WTC11 (cell line): ENCODE measurements around the gene IST1. TPM values are rescaled to one million over a fixed set of nuclear protein-coding genes. Genes with fewer than 3 reads are reported as not detected.

Experiments
- ATAC-seq: fragments of 200-7000 bp; cut with Tn5 transposase; 2 replicates; pipeline ENCODE4 v1.10.0; 2021; ENCODE audit warnings: mild to moderate bottlenecking, moderate library complexity
- CTCF ChIA-PET: fragments of 300-600 bp; sonication (Branson Sonifier 250); formaldehyde crosslinking; loops from one replicate; lab custom pipeline; 2021; ENCODE audit warnings: antibody characterized with exemption; lab: Charles Lee
- POLR2A ChIA-PET: fragments of 350-600 bp; sonication (Branson Sonifier 250); formaldehyde crosslinking; loops from one replicate; lab custom pipeline; 2021; ENCODE audit warnings: antibody characterized with exemption; lab: Charles Lee
- DNase-seq: peaks from one replicate; pipeline ENCODE4 v3.0.0; 2021; ENCODE audit warnings: low spot score
- H3K27ac Mint-ChIP-seq: 2 replicates; pipeline ENCODE4 v1.8.0; 2021; ENCODE audit warnings: mixed read lengths
- H3K27me3 Mint-ChIP-seq: 2 replicates; pipeline ENCODE4 v1.8.0; 2021; ENCODE audit warnings: low read depth, mild to moderate bottlenecking, moderate library complexity, mixed read lengths
- H3K36me3 Mint-ChIP-seq: 2 replicates; pipeline ENCODE4 v1.8.0; 2021; ENCODE audit warnings: mixed read lengths
- H3K4me1 Mint-ChIP-seq: 2 replicates; pipeline ENCODE4 v1.8.0; 2022; ENCODE audit warnings: mixed read lengths
- H3K4me3 Mint-ChIP-seq: 2 replicates; pipeline ENCODE4 v1.8.0; 2021; ENCODE audit warnings: mild to moderate bottlenecking, moderate library complexity, mixed read lengths
- H3K9me3 Mint-ChIP-seq: 2 replicates; pipeline ENCODE4 v1.8.0; 2021; ENCODE audit warnings: mixed read lengths
- ARID4B ChIP-seq: sonication (generic); formaldehyde crosslinking; IDR thresholded peaks from 2 replicates; pipeline ENCODE4 v1.8.0; 2023; ENCODE audit warnings: missing genetic modification reagents, mild to moderate bottlenecking, borderline replicate concordance
- ESRRA ChIP-seq: sonication (generic); formaldehyde crosslinking; IDR thresholded peaks from 2 replicates; pipeline ENCODE4 v1.8.1; 2022; ENCODE audit warnings: mild to moderate bottlenecking, missing genetic modification reagents, borderline replicate concordance
- FOXJ3 ChIP-seq: sonication (generic); formaldehyde crosslinking; IDR thresholded peaks from 2 replicates; pipeline ENCODE4 v1.9.0; 2021; ENCODE audit warnings: missing genetic modification reagents, mild to moderate bottlenecking, borderline replicate concordance
- FOXK1 ChIP-seq: sonication (generic); formaldehyde crosslinking; IDR thresholded peaks from 2 replicates; pipeline ENCODE4 v1.8.0; 2022; ENCODE audit warnings: mild to moderate bottlenecking, moderate library complexity, missing genetic modification reagents
- MLX ChIP-seq: sonication (generic); formaldehyde crosslinking; IDR thresholded peaks from 2 replicates; pipeline ENCODE4 v1.8.1; 2023; ENCODE audit warnings: mild to moderate bottlenecking, missing genetic modification reagents, moderate library complexity
- MXD4 ChIP-seq: fragments of 250-450 bp; sonication (Bioruptor Pico); IDR thresholded peaks from 2 replicates; pipeline ENCODE4 v1.8.0; 2021; ENCODE audit warnings: mild to moderate bottlenecking, moderate library complexity, borderline replicate concordance
- NFATC4 ChIP-seq: fragments of 250-450 bp; sonication (Bioruptor Pico); IDR thresholded peaks from 2 replicates; pipeline ENCODE4 v1.9.0; 2021; ENCODE audit warnings: mild to moderate bottlenecking
- NR1H2 ChIP-seq: sonication (generic); formaldehyde crosslinking; IDR thresholded peaks from 2 replicates; pipeline ENCODE4 v1.9.0; 2021; ENCODE audit warnings: mild to moderate bottlenecking, moderate library complexity, missing genetic modification reagents
- RELA ChIP-seq: sonication (generic); formaldehyde crosslinking; IDR thresholded peaks from 2 replicates; pipeline ENCODE4 v1.8.1; 2022; ENCODE audit warnings: missing genetic modification reagents, mild to moderate bottlenecking, borderline replicate concordance
- SMAD4 ChIP-seq: sonication (generic); formaldehyde crosslinking; IDR thresholded peaks from 2 replicates; pipeline ENCODE4 v1.8.0; 2022; ENCODE audit warnings: mild to moderate bottlenecking, missing genetic modification reagents
- ZNF396 ChIP-seq: fragments of 250-450 bp; sonication (Bioruptor Pico); IDR thresholded peaks from 2 replicates; pipeline ENCODE4 v1.8.0; 2021; ENCODE audit warnings: mild to moderate bottlenecking, moderate library complexity, borderline replicate concordance
- ZNF416 ChIP-seq: fragments of 250-450 bp; sonication (Bioruptor Pico); IDR thresholded peaks from 2 replicates; pipeline ENCODE4 v1.9.0; 2021; ENCODE audit warnings: mild to moderate bottlenecking, inconsistent platforms
- ZNF423 ChIP-seq: fragments of 250-450 bp; sonication (Bioruptor Pico); IDR thresholded peaks from 2 replicates; pipeline ENCODE4 v2.1.2; 2022; ENCODE audit warnings: mild to moderate bottlenecking, moderate library complexity
- total RNA-seq: library from RNA; stranded (reverse); gene quantifications from 3 replicates; pipeline ENCODE4 v1.2.3, GENCODE V29; 2021
- TF ChIP-seq, protein P1 (sequence below): fragments of 250-450 bp; sonication (Bioruptor Pico); IDR thresholded peaks from 2 replicates; pipeline ENCODE4 v1.9.0; 2021; ENCODE audit warnings: mild to moderate bottlenecking
- TF ChIP-seq, protein P2 (sequence below): sonication (generic); formaldehyde crosslinking; IDR thresholded peaks from 2 replicates; pipeline ENCODE4 v1.8.0; 2022; ENCODE audit warnings: mild to moderate bottlenecking, missing genetic modification reagents
- TF ChIP-seq, protein P3 (sequence below): fragments of 250-450 bp; sonication (Bioruptor Pico); IDR thresholded peaks from 2 replicates; pipeline ENCODE4 v1.9.0; 2021; ENCODE audit warnings: moderate library complexity, mild to moderate bottlenecking, inconsistent platforms, borderline replicate concordance

The IST1 gene
- total RNA-seq, 1 experiment from 2014 or later: 272 TPM

DNA sequence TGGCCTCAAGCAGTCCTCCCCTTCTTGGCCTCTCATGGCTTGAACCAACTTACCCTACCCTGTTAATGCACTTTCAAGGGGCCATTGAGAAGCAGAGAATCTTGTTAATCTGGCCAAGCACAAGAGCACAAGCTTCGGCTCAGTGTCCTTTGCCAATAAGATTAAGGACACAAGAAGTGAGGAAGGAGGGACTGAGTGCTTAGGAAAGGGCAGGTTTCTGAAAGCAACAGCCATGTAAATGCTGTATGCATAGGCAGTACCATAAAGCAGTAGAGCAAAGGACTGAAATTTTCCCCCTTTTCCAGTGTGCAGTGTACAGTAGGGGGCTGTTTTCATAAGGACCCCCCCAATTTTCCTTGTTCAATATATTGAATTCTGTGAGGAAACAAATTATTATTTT is 37.7 kb downstream of the IST1 start:
- no peak for TF ChIP-seq FOXJ3 (CRISPR knock-in tag)
- no peak for TF ChIP-seq FOXK1 (CRISPR knock-in tag)
- TF ChIP-seq NR1H2 (CRISPR knock-in tag): no peak
- TF ChIP-seq MLX (CRISPR knock-in tag): no peak
- TF ChIP-seq, protein P1, sequence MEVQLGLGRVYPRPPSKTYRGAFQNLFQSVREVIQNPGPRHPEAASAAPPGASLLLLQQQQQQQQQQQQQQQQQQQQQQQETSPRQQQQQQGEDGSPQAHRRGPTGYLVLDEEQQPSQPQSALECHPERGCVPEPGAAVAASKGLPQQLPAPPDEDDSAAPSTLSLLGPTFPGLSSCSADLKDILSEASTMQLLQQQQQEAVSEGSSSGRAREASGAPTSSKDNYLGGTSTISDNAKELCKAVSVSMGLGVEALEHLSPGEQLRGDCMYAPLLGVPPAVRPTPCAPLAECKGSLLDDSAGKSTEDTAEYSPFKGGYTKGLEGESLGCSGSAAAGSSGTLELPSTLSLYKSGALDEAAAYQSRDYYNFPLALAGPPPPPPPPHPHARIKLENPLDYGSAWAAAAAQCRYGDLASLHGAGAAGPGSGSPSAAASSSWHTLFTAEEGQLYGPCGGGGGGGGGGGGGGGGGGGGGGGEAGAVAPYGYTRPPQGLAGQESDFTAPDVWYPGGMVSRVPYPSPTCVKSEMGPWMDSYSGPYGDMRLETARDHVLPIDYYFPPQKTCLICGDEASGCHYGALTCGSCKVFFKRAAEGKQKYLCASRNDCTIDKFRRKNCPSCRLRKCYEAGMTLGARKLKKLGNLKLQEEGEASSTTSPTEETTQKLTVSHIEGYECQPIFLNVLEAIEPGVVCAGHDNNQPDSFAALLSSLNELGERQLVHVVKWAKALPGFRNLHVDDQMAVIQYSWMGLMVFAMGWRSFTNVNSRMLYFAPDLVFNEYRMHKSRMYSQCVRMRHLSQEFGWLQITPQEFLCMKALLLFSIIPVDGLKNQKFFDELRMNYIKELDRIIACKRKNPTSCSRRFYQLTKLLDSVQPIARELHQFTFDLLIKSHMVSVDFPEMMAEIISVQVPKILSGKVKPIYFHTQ (CRISPR knock-in tag): no peak
- no peak for TF ChIP-seq MXD4 (CRISPR knock-in tag)
- TF ChIP-seq NFATC4 (CRISPR knock-in tag): no peak
- TF ChIP-seq ZNF396 (CRISPR knock-in tag): no peak
- H3K4me3 Mint-ChIP-seq: no peak overlapping the region
- POLR2A ChIA-PET: no interaction called here
- H3K4me1 Mint-ChIP-seq: peaks cover 9% of the 10 kb centered on the region
- CTCF ChIA-PET: interaction anchor here (3.3 kb wide), 1 partner anchor 29 kb away, joined by 7 read pairs; no protein-coding TSS in a partner anchor
- H3K9me3 Mint-ChIP-seq: no peaks in the 10 kb centered on the region
- no peak for ATAC-seq
- H3K27me3 Mint-ChIP-seq: no peaks in the 10 kb centered on the region
- H3K27ac Mint-ChIP-seq: peak overlapping the region; percentile 89
- peaks cover 30% of the 10 kb centered on the region for H3K36me3 Mint-ChIP-seq
- DNase-seq: no peak

- DNase-seq: no peak
- no peak for ATAC-seq
- Mint-ChIP-seq H3K27me3 (no peaks in the 10 kb centered on the region), H3K36me3 (peaks cover 19% of the 10 kb centered on the region), H3K4me1 (peaks cover 9% of the 10 kb centered on the region), H3K9me3 (no peaks in the 10 kb centered on the region), H3K4me3 (no peak overlapping the region), H3K27ac (peak overlapping the region; percentile 86)
- ChIA-PET POLR2A (no interaction called here), CTCF (interaction anchor here (0.9 to 3.3 kb wide), 2 partner anchors 28 to 51 kb away, joined by 3 to 7 read pairs; no protein-coding TSS in a partner anchor)
- TF ChIP-seq, protein P2, sequence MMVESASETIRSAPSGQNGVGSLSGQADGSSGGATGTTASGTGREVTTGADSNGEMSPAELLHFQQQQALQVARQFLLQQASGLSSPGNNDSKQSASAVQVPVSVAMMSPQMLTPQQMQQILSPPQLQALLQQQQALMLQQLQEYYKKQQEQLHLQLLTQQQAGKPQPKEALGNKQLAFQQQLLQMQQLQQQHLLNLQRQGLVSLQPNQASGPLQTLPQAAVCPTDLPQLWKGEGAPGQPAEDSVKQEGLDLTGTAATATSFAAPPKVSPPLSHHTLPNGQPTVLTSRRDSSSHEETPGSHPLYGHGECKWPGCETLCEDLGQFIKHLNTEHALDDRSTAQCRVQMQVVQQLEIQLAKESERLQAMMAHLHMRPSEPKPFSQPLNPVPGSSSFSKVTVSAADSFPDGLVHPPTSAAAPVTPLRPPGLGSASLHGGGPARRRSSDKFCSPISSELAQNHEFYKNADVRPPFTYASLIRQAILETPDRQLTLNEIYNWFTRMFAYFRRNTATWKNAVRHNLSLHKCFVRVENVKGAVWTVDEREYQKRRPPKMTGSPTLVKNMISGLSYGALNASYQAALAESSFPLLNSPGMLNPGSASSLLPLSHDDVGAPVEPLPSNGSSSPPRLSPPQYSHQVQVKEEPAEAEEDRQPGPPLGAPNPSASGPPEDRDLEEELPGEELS: no peak
- no peak for TF ChIP-seq RELA (CRISPR knock-in tag)
- TF ChIP-seq ZNF423 (CRISPR knock-in tag): no peak
- no peak for TF ChIP-seq ESRRA
- no peak for TF ChIP-seq ARID4B (CRISPR knock-in tag)
- TF ChIP-seq, protein P3, sequence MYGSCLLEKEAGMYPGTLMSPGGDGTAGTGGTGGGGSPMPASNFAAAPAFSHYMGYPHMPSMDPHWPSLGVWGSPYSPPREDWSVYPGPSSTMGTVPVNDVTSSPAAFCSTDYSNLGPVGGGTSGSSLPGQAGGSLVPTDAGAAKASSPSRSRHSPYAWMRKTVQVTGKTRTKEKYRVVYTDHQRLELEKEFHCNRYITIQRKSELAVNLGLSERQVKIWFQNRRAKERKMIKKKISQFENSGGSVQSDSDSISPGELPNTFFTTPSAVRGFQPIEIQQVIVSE (CRISPR knock-in tag): no peak
- TF ChIP-seq ZNF416 (CRISPR knock-in tag): no peak
- TF ChIP-seq, protein P1 (CRISPR knock-in tag): no peak
- TF ChIP-seq SMAD4: no peak
These were observed 38.8 kb downstream of the IST1 start for GRCh38 chr16:71933913-71934695.
